Measurements from ENCODE around the gene ACADS. TPM values are rescaled to one million over a fixed set of nuclear protein-coding genes. Genes with fewer than 3 reads are reported as not detected.

Gene ACADS
- total RNA-seq, 1 donor from 2014 or later, result 108 TPM

- intact Hi-C loops (cut with DNase I), result no loop called here
- ATAC-seq, result no peak
These were observed 14.4 kb downstream of the ACADS start for GRCh38 chr12:120739821-120740613.

GRCh38 chr12:120740871-120741270 is 15.2 kb downstream of the ACADS start:
- DNase-seq (ENCODE audit: missing footprints) (no peak), ATAC-seq (no peak)
- intact Hi-C loops (cut with DNase I), result no loop called here

More at GRCh38 chr12:120739821-120740613, 14.4 kb downstream of the ACADS start:
- no peak for DNase-seq (ENCODE audit: missing footprints)

GRCh38 chr12:120741476-120742421 is 16.1 kb downstream of the ACADS start:
- no peak for DNase-seq (ENCODE audit: missing footprints)
- intact Hi-C loops (cut with DNase I), result no loop called here
- ATAC-seq, result peak; percentile 56

GRCh38 chr12:120744922-120745493 is 19.4 kb downstream of the ACADS start:
- no peak for ATAC-seq
- intact Hi-C loops (cut with DNase I), result no loop called here
- DNase-seq (ENCODE audit: missing footprints), result no peak

- DNase-seq (ENCODE audit: missing footprints) (no peak), ATAC-seq (peak; percentile 48)
- intact Hi-C loops (cut with DNase I), result no loop called here
These were observed 22.6 kb downstream of the ACADS start for GRCh38 chr12:120748242-120748641.

GRCh38 chr12:120749256-120749655 is 23.6 kb downstream of the ACADS start:
- intact Hi-C loops (cut with DNase I), result no loop called here
- DNase-seq (ENCODE audit: missing footprints), result no peak
- ATAC-seq, result no peak

- no peak for ATAC-seq
- DNase-seq (ENCODE audit: missing footprints), result no peak
- intact Hi-C loops (cut with DNase I), result loop anchor here (10.0 kb wide), 1 partner anchor 224 kb away; the partner anchor contains the start of gene HNF1A
These were observed 25.2 kb downstream of the ACADS start for GRCh38 chr12:120750806-120751205.

- intact Hi-C loops (cut with DNase I), result loop anchor here (10.0 kb wide), 1 partner anchor 223 kb away; the partner anchor contains the start of gene HNF1A
- DNase-seq (ENCODE audit: missing footprints) (no peak), ATAC-seq (no peak)
These were observed 25.8 kb downstream of the ACADS start for GRCh38 chr12:120751389-120751788.

GRCh38 chr12:120754792-120755191 is 29.2 kb downstream of the ACADS start:
- intact Hi-C loops (cut with DNase I), result loop anchor here (10.0 kb wide), 1 partner anchor 220 kb away; the partner anchor contains the start of gene HNF1A
- no peak for ATAC-seq

GRCh38 chr12:120755269-120755668 is 29.6 kb downstream of the ACADS start:
- intact Hi-C loops (cut with DNase I), result loop anchor here (10.0 kb wide), 1 partner anchor 220 kb away; the partner anchor contains the start of gene HNF1A
- DNase-seq (ENCODE audit: missing footprints) (no peak), ATAC-seq (no peak)

More at GRCh38 chr12:120754792-120755191, 29.2 kb downstream of the ACADS start:
- no peak for DNase-seq (ENCODE audit: missing footprints)

GRCh38 chr12:120757226-120757742 is 31.7 kb downstream of the ACADS start:
- ATAC-seq (no peak), DNase-seq (ENCODE audit: missing footprints) (no peak)
- intact Hi-C loops (cut with DNase I), result loop anchor here (10.0 kb wide), 1 partner anchor 218 kb away; the partner anchor contains the start of gene HNF1A

- ATAC-seq (no peak), DNase-seq (ENCODE audit: missing footprints) (no peak)
- intact Hi-C loops (cut with DNase I), result loop anchor here (10.0 kb wide), 1 partner anchor 217 kb away; the partner anchor contains the start of gene HNF1A
These were observed 32.3 kb downstream of the ACADS start for GRCh38 chr12:120757949-120758348.

- ATAC-seq (no peak), DNase-seq (ENCODE audit: missing footprints) (no peak)
- intact Hi-C loops (cut with DNase I), result loop anchor here (10.0 kb wide), 1 partner anchor 216 kb away; the partner anchor contains the start of gene HNF1A
These were observed 33.4 kb downstream of the ACADS start for GRCh38 chr12:120758798-120759590.

- intact Hi-C loops (cut with DNase I), result loop anchor here (10.0 kb wide), 1 partner anchor 215 kb away; the partner anchor contains the start of gene HNF1A
- no peak for DNase-seq (ENCODE audit: missing footprints)
These were observed 34.1 kb downstream of the ACADS start for GRCh38 chr12:120759591-120760348.

GRCh38 chr12:120760349-120761254 is 35.0 kb downstream of the ACADS start:
- intact Hi-C loops (cut with DNase I), result no loop called here
- DNase-seq (ENCODE audit: missing footprints) (no peak), ATAC-seq (peak; percentile 3)

More at GRCh38 chr12:120759591-120760348, 34.1 kb downstream of the ACADS start:
- no peak for ATAC-seq

GRCh38 chr12:120761519-120761934 is 35.9 kb downstream of the ACADS start:
- ATAC-seq (peak; percentile 68), DNase-seq (ENCODE audit: missing footprints) (no peak)
- intact Hi-C loops (cut with DNase I), result no loop called here

All from Right ventricle myocardium inferior (tissue), 1 donor.